ENCODE results near the gene TFF1.

TFF1 gene

GRCh38 chr21:42381347-42381984 lies 15.1 kb upstream of the TFF1 start:
- TF ChIP-seq CTCF (IDR thresholded peaks at IDR 0.05; ENCODE audit: low read depth, low read length): peak; percentile 57

GRCh38 chr21:42379426-42380215 lies 13.3 kb upstream of the TFF1 start:
- TF ChIP-seq CTCF (IDR thresholded peaks at IDR 0.05; ENCODE audit: low read depth, low read length): no peak

More at GRCh38 chr21:42381347-42381984, 15.1 kb upstream of the TFF1 start:
- H3K4me3 ChIP-seq (ENCODE audit: low read depth, low read length): no peak overlapping the region

DNA sequence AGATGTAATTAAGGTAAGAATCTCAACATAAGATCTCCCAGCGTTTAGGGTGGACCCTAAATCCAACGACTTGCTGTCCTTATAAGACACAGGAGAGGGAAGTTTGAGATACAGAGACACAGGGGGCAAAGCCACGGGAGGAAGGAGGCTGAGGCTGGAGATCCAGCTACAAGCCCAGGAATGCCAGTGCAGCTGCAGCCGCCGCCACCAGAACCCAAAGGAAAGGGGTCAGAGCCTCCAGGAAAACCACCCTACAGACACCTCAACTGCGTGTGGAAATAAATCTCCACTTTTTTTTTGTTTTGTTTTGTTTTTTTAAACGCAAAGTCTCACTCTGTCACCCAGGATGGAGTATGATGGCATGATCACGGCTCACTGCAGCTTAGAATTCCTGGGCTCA lies 12.1 kb upstream of the TFF1 start:
- TF ChIP-seq CTCF (IDR thresholded peaks at IDR 0.05; ENCODE audit: low read depth, low read length): no peak
- no peak overlapping the region for H3K4me3 ChIP-seq (ENCODE audit: low read depth, low read length)

More at GRCh38 chr21:42379426-42380215, 13.3 kb upstream of the TFF1 start:
- no peak overlapping the region for H3K4me3 ChIP-seq (ENCODE audit: low read depth, low read length)

- no peak for TF ChIP-seq CTCF (IDR thresholded peaks at IDR 0.05; ENCODE audit: low read depth, low read length)
- no peak overlapping the region for H3K4me3 ChIP-seq (ENCODE audit: low read depth, low read length)
Observed at GRCh38 chr21:42377951-42378340, 11.6 kb upstream of the TFF1 start.

- TF ChIP-seq CTCF (IDR thresholded peaks at IDR 0.05; ENCODE audit: low read depth, low read length): no peak
- H3K4me3 ChIP-seq (ENCODE audit: low read depth, low read length): no peak overlapping the region
Observed at GRCh38 chr21:42377211-42377950, 11.0 kb upstream of the TFF1 start.

DNA sequence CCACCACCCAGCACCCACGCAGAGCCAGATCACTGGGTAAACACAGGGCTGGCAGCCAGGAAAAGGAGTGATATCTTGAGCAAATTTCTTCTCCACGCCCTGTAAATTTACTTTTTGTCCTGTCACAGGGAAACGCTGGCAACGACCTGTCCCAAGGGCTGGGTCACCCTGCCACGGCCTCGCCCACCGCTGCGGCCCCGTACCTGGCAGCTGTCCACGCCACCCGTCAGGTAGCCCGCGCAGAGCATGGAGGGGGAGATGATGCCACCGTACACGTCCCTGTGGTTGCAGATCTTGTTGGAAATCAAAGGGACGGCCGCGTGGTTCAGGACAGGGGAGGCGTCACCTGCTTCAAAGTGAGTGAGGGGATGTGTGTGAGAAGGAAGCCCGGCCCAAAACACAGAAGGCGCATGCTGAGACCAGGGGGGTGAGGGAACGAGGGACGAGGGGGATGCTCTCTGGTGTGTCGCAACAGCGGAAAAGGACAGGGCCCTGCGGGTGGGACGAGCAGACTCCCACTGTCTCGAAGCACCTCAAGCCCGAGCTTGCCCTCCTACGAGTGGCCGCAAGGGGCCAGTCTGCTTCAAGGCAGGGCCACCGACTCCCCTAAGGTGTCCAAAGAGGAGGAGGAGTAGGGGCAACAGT lies 10.1 kb upstream of the TFF1 start:
- no peak for TF ChIP-seq CTCF (IDR thresholded peaks at IDR 0.05; ENCODE audit: low read depth, low read length)
- H3K4me3 ChIP-seq (ENCODE audit: low read depth, low read length): no peak overlapping the region
